Stimulated activated naive B cell treated with anti-CD40 and anti-IgM and Interleukin-4, amounts not matched to agents 10 μg/mL and 1 μg/mL and 100 μg/mL, for 72 hours (primary cell): ENCODE data around the gene CCDC85C.

Experiments used
- ATAC-seq, 2 donors: fragments of 150-1000 bp; cut with Tn5 transposase; replicated peaks; 2 replicates each; pipeline ENCODE4 v1.10.0; 2021; ENCODE audit warnings: moderate library complexity in 1 of 2
- DNase-seq: peaks from one replicate; pipeline ENCODE4 v3.0.0; 2021
- H3K27ac Mint-ChIP-seq: one replicate; pipeline ENCODE4 v1.8.0; 2022; ENCODE audit warnings: mild to moderate bottlenecking, mixed read lengths
- H3K27me3 Mint-ChIP-seq, 2 donors: one replicate each; pipeline ENCODE4 v1.8.0; 2022; ENCODE audit warnings: mixed read lengths in 2 of 2
- H3K36me3 Mint-ChIP-seq, 2 donors: one replicate each; pipeline ENCODE4 v1.8.0; 2022; ENCODE audit warnings: mixed read lengths in 2 of 2, mild to moderate bottlenecking in 1 of 2
- H3K4me1 Mint-ChIP-seq, 2 donors: one replicate each; pipeline ENCODE4 v1.8.0; 2022; ENCODE audit warnings: mixed read lengths in 2 of 2, mild to moderate bottlenecking in 1 of 2
- H3K4me3 Mint-ChIP-seq, 2 donors: one replicate each; pipeline ENCODE4 v1.8.0; 2022; ENCODE audit warnings: mild to moderate bottlenecking in 2 of 2, mixed read lengths in 2 of 2, moderate library complexity in 1 of 2
- H3K9me3 Mint-ChIP-seq, 2 donors: one replicate each; pipeline ENCODE4 v1.8.0; 2022; ENCODE audit warnings: mixed read lengths in 2 of 2, mild to moderate bottlenecking in 1 of 2

Gene CCDC85C

DNA sequence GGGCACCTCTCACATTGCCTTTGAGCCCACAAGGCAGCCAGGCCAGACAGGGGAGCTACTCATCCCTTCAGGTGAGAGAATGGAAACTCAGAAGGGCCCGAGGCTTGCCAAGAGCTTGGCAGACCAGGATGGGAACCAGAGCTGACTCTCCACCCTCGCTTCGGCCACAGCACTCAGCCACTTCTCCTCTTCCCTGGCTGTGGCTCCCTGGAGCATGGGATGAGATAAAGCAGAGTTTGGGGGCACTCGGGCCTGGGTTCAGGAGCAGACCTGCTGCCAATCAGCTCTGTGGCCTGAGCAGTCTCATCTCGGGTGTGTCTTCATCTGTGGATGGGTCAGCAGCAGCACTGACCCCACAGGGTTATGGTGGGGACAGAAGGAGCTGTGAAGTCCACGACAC is 20.0 kb upstream of the CCDC85C start:
- ATAC-seq (no peak), DNase-seq (no peak)
- H3K27ac Mint-ChIP-seq, result no peak overlapping the region
- no peak overlapping the region for H3K4me3 Mint-ChIP-seq
- H3K4me1 Mint-ChIP-seq, result peaks cover 4 to 6% of the 10 kb centered on the region in 2 donors
- H3K9me3 Mint-ChIP-seq, result no peaks in the 10 kb centered on the region
- H3K27me3 Mint-ChIP-seq, result peaks cover 43% of the 10 kb centered on the region in 2 donors
- no peaks in the 10 kb centered on the region for H3K36me3 Mint-ChIP-seq

DNA sequence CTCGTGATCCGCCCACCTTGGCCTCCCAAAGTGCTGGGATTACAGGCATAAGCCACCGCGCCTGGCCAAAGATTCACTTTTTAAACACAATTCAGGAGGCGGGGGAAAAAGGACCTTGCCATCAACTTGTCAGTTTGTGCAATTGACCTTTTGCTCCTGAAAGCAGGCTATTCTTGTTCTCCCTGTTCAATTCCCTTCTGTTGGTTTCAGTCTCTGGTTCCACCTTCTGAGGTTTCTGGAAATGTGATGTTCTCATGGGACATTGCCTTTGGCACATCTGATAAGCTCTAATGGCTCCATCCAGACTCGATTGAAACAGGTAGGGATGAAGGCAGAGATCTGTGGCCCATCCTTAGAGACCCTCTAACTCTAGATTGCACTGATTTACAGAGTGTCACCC is 17.9 kb upstream of the CCDC85C start:
- H3K9me3 Mint-ChIP-seq, result no peaks in the 10 kb centered on the region
- peaks cover 0 to 1% of the 10 kb centered on the region in 2 donors for H3K4me1 Mint-ChIP-seq
- H3K4me3 Mint-ChIP-seq, result no peak overlapping the region
- no peak overlapping the region for H3K27ac Mint-ChIP-seq
- peaks cover 39 to 44% of the 10 kb centered on the region in 2 donors for H3K27me3 Mint-ChIP-seq
- no peaks in the 10 kb centered on the region for H3K36me3 Mint-ChIP-seq
- DNase-seq (no peak), ATAC-seq (no peak)

GRCh38 chr14:99619835-99620834 is 16.1 kb upstream of the CCDC85C start:
- ATAC-seq (no peak), DNase-seq (no peak)
- H3K4me3 Mint-ChIP-seq, result no peak overlapping the region
- H3K4me1 Mint-ChIP-seq, result peaks cover 0 to 1% of the 10 kb centered on the region in 2 donors
- no peaks in the 10 kb centered on the region for H3K36me3 Mint-ChIP-seq
- peaks cover 44 to 50% of the 10 kb centered on the region in 2 donors for H3K27me3 Mint-ChIP-seq
- no peak overlapping the region for H3K27ac Mint-ChIP-seq
- no peaks in the 10 kb centered on the region for H3K9me3 Mint-ChIP-seq

- no peaks in the 10 kb centered on the region for H3K9me3 Mint-ChIP-seq
- H3K27me3 Mint-ChIP-seq, result peaks cover 24 to 47% of the 10 kb centered on the region in 2 donors
- H3K4me1 Mint-ChIP-seq, result peaks cover 0 to 1% of the 10 kb centered on the region in 2 donors
- no peak overlapping the region for H3K4me3 Mint-ChIP-seq
- H3K27ac Mint-ChIP-seq, result no peak overlapping the region
- no peak for ATAC-seq
- no peak for DNase-seq
- no peaks in the 10 kb centered on the region for H3K36me3 Mint-ChIP-seq
Measured at GRCh38 chr14:99616832-99617800, 13.1 kb upstream of the CCDC85C start.

GRCh38 chr14:99615497-99616157 is 11.6 kb upstream of the CCDC85C start:
- H3K9me3 Mint-ChIP-seq, result no peaks in the 10 kb centered on the region
- no peak for DNase-seq

DNA sequence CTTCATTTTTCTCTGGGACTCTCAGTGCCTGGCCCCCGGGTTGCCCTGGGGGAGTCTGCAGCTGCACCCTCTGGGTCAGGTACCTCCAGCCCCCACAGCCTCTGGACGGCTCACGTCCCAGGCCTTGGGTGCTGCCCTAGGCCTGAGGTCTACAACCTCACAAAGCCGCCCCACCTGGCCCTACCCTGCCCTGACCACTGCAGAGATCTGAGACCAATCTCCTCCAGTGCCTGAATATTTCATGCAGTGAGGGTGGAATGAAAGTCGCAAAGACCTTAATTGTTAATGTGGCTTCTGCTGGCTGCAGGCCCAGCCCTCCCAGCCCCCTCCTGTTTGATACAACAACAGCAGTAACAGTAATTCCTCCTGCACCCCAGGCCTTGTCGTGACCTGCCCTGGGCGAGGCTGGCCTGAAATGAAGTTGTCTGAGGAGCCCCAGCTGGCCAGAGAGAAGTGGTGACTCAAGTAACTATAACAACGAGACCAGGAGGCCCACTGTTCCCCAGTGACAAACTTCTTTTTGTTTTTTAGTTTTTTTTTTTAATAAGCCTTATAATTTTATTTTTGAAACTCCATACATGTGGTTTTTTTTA is 8.8 kb upstream of the CCDC85C start:
- no peaks in the 10 kb centered on the region for H3K4me1 Mint-ChIP-seq
- no peak for DNase-seq
- peaks cover 17 to 26% of the 10 kb centered on the region in 2 donors for H3K27me3 Mint-ChIP-seq
- H3K36me3 Mint-ChIP-seq, result no peaks in the 10 kb centered on the region
- ATAC-seq, result no peak
- no peak overlapping the region for H3K4me3 Mint-ChIP-seq
- H3K27ac Mint-ChIP-seq, result no peak overlapping the region
- no peaks in the 10 kb centered on the region for H3K9me3 Mint-ChIP-seq

More at GRCh38 chr14:99615497-99616157, 11.6 kb upstream of the CCDC85C start:
- Mint-ChIP-seq H3K36me3 (no peaks in the 10 kb centered on the region), H3K27ac (no peak overlapping the region), H3K4me3 (no peak overlapping the region), H3K27me3 (peaks cover 22 to 47% of the 10 kb centered on the region in 2 donors), H3K4me1 (no peaks in the 10 kb centered on the region)
- no peak for ATAC-seq

DNA sequence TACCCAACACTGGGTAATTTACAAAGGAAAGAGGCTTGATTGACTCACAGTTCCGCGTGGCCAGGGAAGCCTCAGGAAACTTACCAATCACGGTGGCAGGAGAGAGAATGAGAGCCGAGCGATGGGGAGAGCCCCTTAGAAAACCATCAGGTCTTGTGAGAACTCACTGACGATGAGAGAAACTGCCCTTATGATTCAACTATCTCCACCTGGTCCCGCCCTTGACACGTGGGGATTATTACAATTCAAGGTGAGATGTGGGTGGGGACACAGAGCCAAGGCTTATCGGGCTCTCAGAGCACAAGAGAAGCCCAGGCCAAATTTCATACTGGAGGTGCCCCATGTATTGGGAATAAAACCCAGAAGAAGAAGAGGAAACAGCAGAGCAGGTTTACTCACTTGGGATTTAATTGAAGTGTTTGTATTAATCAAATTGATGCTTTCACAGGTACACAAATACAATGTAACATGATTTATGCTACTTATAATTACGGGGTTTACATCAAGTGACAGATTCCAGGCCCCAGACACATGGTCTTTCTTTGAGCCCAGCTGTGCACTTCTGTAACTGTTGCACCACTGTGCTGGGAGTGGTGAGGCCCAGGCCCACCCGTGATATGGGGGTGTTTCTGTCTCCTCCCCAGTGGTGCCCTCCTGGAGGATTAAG is 8.2 kb upstream of the CCDC85C start:
- H3K4me3 Mint-ChIP-seq, result peak overlapping the region in 1 of 2 donors; percentile 19
- ATAC-seq (no peak), DNase-seq (no peak)
- H3K9me3 Mint-ChIP-seq, result no peaks in the 10 kb centered on the region
- H3K27me3 Mint-ChIP-seq, result peaks cover 17 to 22% of the 10 kb centered on the region in 2 donors
- H3K4me1 Mint-ChIP-seq, result no peaks in the 10 kb centered on the region
- no peaks in the 10 kb centered on the region for H3K36me3 Mint-ChIP-seq
- no peak overlapping the region for H3K27ac Mint-ChIP-seq

GRCh38 chr14:99611646-99612045 is 7.6 kb upstream of the CCDC85C start:
- Mint-ChIP-seq H3K9me3 (no peaks in the 10 kb centered on the region), H3K4me1 (no peaks in the 10 kb centered on the region), H3K4me3 (no peak overlapping the region), H3K27me3 (peaks cover 13 to 22% of the 10 kb centered on the region in 2 donors), H3K27ac (no peak overlapping the region), H3K36me3 (no peaks in the 10 kb centered on the region)
- DNase-seq (no peak), ATAC-seq (no peak)

GRCh38 chr14:99609245-99610170 is 5.5 kb upstream of the CCDC85C start:
- DNase-seq, result no peak
- no peak overlapping the region for H3K4me3 Mint-ChIP-seq
- ATAC-seq, result no peak
- H3K9me3 Mint-ChIP-seq, result no peaks in the 10 kb centered on the region
- H3K27me3 Mint-ChIP-seq, result peaks cover 7 to 16% of the 10 kb centered on the region in 2 donors
- H3K36me3 Mint-ChIP-seq, result no peaks in the 10 kb centered on the region
- H3K27ac Mint-ChIP-seq, result no peak overlapping the region
- H3K4me1 Mint-ChIP-seq, result peaks cover 5 to 8% of the 10 kb centered on the region in 2 donors

DNA sequence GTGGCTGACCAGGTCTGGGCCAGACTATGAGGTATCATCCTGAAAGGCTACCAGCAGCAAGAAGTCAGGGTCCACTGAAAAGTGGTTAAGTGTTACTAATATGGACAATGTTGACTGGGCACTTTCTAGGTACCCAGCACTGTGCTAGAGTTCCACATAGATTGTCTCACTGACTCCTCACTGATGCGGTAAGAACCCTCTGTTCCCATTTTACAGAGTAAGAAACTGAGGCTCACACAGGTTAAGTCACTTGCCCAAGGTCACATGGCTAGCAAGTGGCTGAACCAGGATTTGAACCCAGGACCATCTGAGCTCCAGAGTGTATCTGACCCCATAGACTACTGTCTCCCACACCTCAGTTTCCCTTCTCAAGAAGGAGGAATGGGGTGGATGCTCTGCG is 4.6 kb upstream of the CCDC85C start:
- H3K4me1 Mint-ChIP-seq, result peaks cover 5 to 8% of the 10 kb centered on the region in 2 donors
- H3K36me3 Mint-ChIP-seq, result no peaks in the 10 kb centered on the region
- ATAC-seq, result no peak

GRCh38 chr14:99606359-99606758 is 2.4 kb upstream of the CCDC85C start:
- Mint-ChIP-seq H3K9me3 (no peaks in the 10 kb centered on the region), H3K27ac (no peak overlapping the region), H3K36me3 (no peaks in the 10 kb centered on the region), H3K4me1 (peaks cover 9 to 21% of the 10 kb centered on the region in 2 donors), H3K4me3 (no peak overlapping the region), H3K27me3 (peaks cover 13 to 23% of the 10 kb centered on the region in 2 donors)
- DNase-seq (no peak), ATAC-seq (no peak)

More for the DNA sequence above, 4.6 kb upstream of the CCDC85C start:
- H3K4me3 Mint-ChIP-seq, result no peak overlapping the region
- H3K9me3 Mint-ChIP-seq, result no peaks in the 10 kb centered on the region
- no peak for DNase-seq
- peaks cover 4 to 7% of the 10 kb centered on the region in 2 donors for H3K27me3 Mint-ChIP-seq
- H3K27ac Mint-ChIP-seq, result no peak overlapping the region

GRCh38 chr14:99605299-99605961 is 1.4 kb upstream of the CCDC85C start:
- H3K4me3 Mint-ChIP-seq, result peak overlapping the region; percentile 79 to 83
- H3K27me3 Mint-ChIP-seq, result peaks cover 13 to 26% of the 10 kb centered on the region in 2 donors
- DNase-seq, result peak; percentile 33
- H3K9me3 Mint-ChIP-seq, result no peaks in the 10 kb centered on the region
- peaks cover 9 to 21% of the 10 kb centered on the region in 2 donors for H3K4me1 Mint-ChIP-seq
- H3K36me3 Mint-ChIP-seq, result no peaks in the 10 kb centered on the region
- peak overlapping the region; percentile 84 for H3K27ac Mint-ChIP-seq
- peak; percentile 40 to 43 for ATAC-seq
